WTC11 (cell line): Measurements from ENCODE around the gene FRMD6. TPM values are rescaled to one million over a fixed set of nuclear protein-coding genes. Genes with fewer than 3 reads are reported as not detected.

Source experiments
- ATAC-seq: fragments of 200-7000 bp; cut with Tn5 transposase; 2 replicates; pipeline ENCODE4 v1.10.0; 2021; ENCODE audit warnings: mild to moderate bottlenecking, moderate library complexity
- CTCF ChIA-PET: fragments of 300-600 bp; sonication (Branson Sonifier 250); formaldehyde crosslinking; loops from one replicate; lab custom pipeline; 2021; ENCODE audit warnings: antibody characterized with exemption; lab: Charles Lee
- POLR2A ChIA-PET: fragments of 350-600 bp; sonication (Branson Sonifier 250); formaldehyde crosslinking; loops from one replicate; lab custom pipeline; 2021; ENCODE audit warnings: antibody characterized with exemption; lab: Charles Lee
- DNase-seq: peaks from one replicate; pipeline ENCODE4 v3.0.0; 2021; ENCODE audit warnings: low spot score
- H3K27ac Mint-ChIP-seq: 2 replicates; pipeline ENCODE4 v1.8.0; 2021; ENCODE audit warnings: mixed read lengths
- H3K27me3 Mint-ChIP-seq: 2 replicates; pipeline ENCODE4 v1.8.0; 2021; ENCODE audit warnings: low read depth, mild to moderate bottlenecking, moderate library complexity, mixed read lengths
- H3K36me3 Mint-ChIP-seq: 2 replicates; pipeline ENCODE4 v1.8.0; 2021; ENCODE audit warnings: mixed read lengths
- H3K4me1 Mint-ChIP-seq: 2 replicates; pipeline ENCODE4 v1.8.0; 2022; ENCODE audit warnings: mixed read lengths
- H3K4me3 Mint-ChIP-seq: 2 replicates; pipeline ENCODE4 v1.8.0; 2021; ENCODE audit warnings: mild to moderate bottlenecking, moderate library complexity, mixed read lengths
- H3K9me3 Mint-ChIP-seq: 2 replicates; pipeline ENCODE4 v1.8.0; 2021; ENCODE audit warnings: mixed read lengths
- CREB1 ChIP-seq: sonication (generic); formaldehyde crosslinking; IDR thresholded peaks from 2 replicates; pipeline ENCODE4 v1.8.0; 2023; ENCODE audit warnings: mild to moderate bottlenecking, missing genetic modification reagents
- EMX1 ChIP-seq: fragments of 250-450 bp; sonication (Bioruptor Pico); IDR thresholded peaks from 2 replicates; pipeline ENCODE4 v1.8.0; 2021; ENCODE audit warnings: mild to moderate bottlenecking
- FOXK1 ChIP-seq: sonication (generic); formaldehyde crosslinking; IDR thresholded peaks from 2 replicates; pipeline ENCODE4 v1.8.0; 2022; ENCODE audit warnings: mild to moderate bottlenecking, moderate library complexity, missing genetic modification reagents
- GABPB1 ChIP-seq: sonication (generic); formaldehyde crosslinking; IDR thresholded peaks from 2 replicates; pipeline ENCODE4 v1.8.1; 2023; ENCODE audit warnings: mild to moderate bottlenecking, missing genetic modification reagents
- MYBL2 ChIP-seq: sonication (generic); formaldehyde crosslinking; IDR thresholded peaks from 2 replicates; pipeline ENCODE4 v1.8.1; 2023; ENCODE audit warnings: mild to moderate bottlenecking, moderate library complexity, missing genetic modification reagents
- NFATC4 ChIP-seq: fragments of 250-450 bp; sonication (Bioruptor Pico); IDR thresholded peaks from 2 replicates; pipeline ENCODE4 v1.9.0; 2021; ENCODE audit warnings: mild to moderate bottlenecking
- NFE2L1 ChIP-seq: sonication (generic); formaldehyde crosslinking; IDR thresholded peaks from 2 replicates; pipeline ENCODE4 v1.8.1; 2023; ENCODE audit warnings: missing genetic modification reagents
- NFYB ChIP-seq: sonication (generic); formaldehyde crosslinking; conservative IDR thresholded peaks from 2 replicates; pipeline ENCODE4 v1.8.0; 2022; ENCODE audit warnings: low read depth, missing genetic modification reagents
- OVOL2 ChIP-seq: fragments of 250-450 bp; sonication (Bioruptor Pico); IDR thresholded peaks from 2 replicates; pipeline ENCODE4 v1.9.0; 2021; ENCODE audit warnings: mild to moderate bottlenecking, borderline replicate concordance
- RELA ChIP-seq: sonication (generic); formaldehyde crosslinking; IDR thresholded peaks from 2 replicates; pipeline ENCODE4 v1.8.1; 2022; ENCODE audit warnings: missing genetic modification reagents, mild to moderate bottlenecking, borderline replicate concordance
- SMAD3 ChIP-seq: sonication (generic); formaldehyde crosslinking; IDR thresholded peaks from 2 replicates; pipeline ENCODE4 v1.8.0; 2022; ENCODE audit warnings: missing genetic modification reagents, mild to moderate bottlenecking, borderline replicate concordance
- SP1 ChIP-seq: sonication (generic); formaldehyde crosslinking; conservative IDR thresholded peaks from 2 replicates; pipeline ENCODE4 v1.8.1; 2022; ENCODE audit warnings: missing genetic modification reagents
- TEAD4 ChIP-seq: sonication (generic); formaldehyde crosslinking; IDR thresholded peaks from 2 replicates; pipeline ENCODE4 v1.8.0; 2022; ENCODE audit warnings: mild to moderate bottlenecking, missing genetic modification reagents
- ZBTB21 ChIP-seq: sonication (generic); formaldehyde crosslinking; IDR thresholded peaks from 2 replicates; pipeline ENCODE4 v1.8.1; 2023; ENCODE audit warnings: mild to moderate bottlenecking, missing genetic modification reagents, borderline replicate concordance
- ZNF232 ChIP-seq: sonication (generic); formaldehyde crosslinking; IDR thresholded peaks from 2 replicates; pipeline ENCODE4 v1.8.0; 2022; ENCODE audit warnings: mild to moderate bottlenecking, missing genetic modification reagents
- ZNF396 ChIP-seq: fragments of 250-450 bp; sonication (Bioruptor Pico); IDR thresholded peaks from 2 replicates; pipeline ENCODE4 v1.8.0; 2021; ENCODE audit warnings: mild to moderate bottlenecking, moderate library complexity, borderline replicate concordance
- ZNF423 ChIP-seq: fragments of 250-450 bp; sonication (Bioruptor Pico); IDR thresholded peaks from 2 replicates; pipeline ENCODE4 v2.1.2; 2022; ENCODE audit warnings: mild to moderate bottlenecking, moderate library complexity
- total RNA-seq: library from RNA; stranded (reverse); gene quantifications from 3 replicates; pipeline ENCODE4 v1.2.3, GENCODE V29; 2021
- TF ChIP-seq, protein P1 (sequence below): sonication (generic); formaldehyde crosslinking; IDR thresholded peaks from 2 replicates; pipeline ENCODE4 v1.8.1; 2023; ENCODE audit warnings: mild to moderate bottlenecking, missing genetic modification reagents
- TF ChIP-seq, protein P2 (sequence below): sonication (generic); formaldehyde crosslinking; IDR thresholded peaks from 2 replicates; pipeline ENCODE4 v1.8.0; 2023; ENCODE audit warnings: missing genetic modification reagents
- TF ChIP-seq, protein P3 (sequence below): sonication (generic); formaldehyde crosslinking; IDR thresholded peaks from 2 replicates; pipeline ENCODE4 v1.8.0; 2022; ENCODE audit warnings: mild to moderate bottlenecking, missing genetic modification reagents
- TF ChIP-seq, protein P4 (sequence below): sonication (generic); formaldehyde crosslinking; IDR thresholded peaks from 2 replicates; pipeline ENCODE4 v1.8.1; 2023; ENCODE audit warnings: mild to moderate bottlenecking, moderate library complexity, missing genetic modification reagents
- TF ChIP-seq, protein P5 (sequence below): fragments of 200-600 bp; IDR thresholded peaks from 2 replicates; pipeline ENCODE4 v1.8.0; 2022; ENCODE audit warnings: antibody characterized with exemption
- TF ChIP-seq, protein P6 (sequence below): fragments of 250-450 bp; sonication (Bioruptor Pico); IDR thresholded peaks from 2 replicates; pipeline ENCODE4 v1.9.0; 2021; ENCODE audit warnings: mild to moderate bottlenecking, borderline replicate concordance

FRMD6 gene
- total RNA-seq, 1 experiment from 2014 or later, result 21.8 TPM

DNA sequence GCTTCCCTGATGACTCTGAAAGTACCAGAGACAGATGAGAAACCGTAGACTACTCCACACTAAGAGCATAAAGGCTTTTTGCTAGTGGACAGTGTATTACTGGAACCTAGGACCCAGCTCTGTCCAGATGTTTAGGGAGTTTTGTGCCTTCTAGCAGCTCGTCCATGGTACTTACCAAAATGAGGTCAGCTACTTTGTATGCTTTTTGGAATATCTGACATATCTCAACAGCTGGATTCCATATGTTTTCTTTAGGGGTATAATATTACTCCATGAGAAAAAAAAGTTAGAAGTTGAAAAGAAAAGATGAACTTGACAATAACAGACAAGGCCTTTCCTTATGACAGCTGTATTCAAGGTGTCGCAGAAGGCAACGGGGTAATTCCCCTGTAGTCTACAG is 32.1 kb upstream of the FRMD6 start (continued):
- TF ChIP-seq, protein P1, sequence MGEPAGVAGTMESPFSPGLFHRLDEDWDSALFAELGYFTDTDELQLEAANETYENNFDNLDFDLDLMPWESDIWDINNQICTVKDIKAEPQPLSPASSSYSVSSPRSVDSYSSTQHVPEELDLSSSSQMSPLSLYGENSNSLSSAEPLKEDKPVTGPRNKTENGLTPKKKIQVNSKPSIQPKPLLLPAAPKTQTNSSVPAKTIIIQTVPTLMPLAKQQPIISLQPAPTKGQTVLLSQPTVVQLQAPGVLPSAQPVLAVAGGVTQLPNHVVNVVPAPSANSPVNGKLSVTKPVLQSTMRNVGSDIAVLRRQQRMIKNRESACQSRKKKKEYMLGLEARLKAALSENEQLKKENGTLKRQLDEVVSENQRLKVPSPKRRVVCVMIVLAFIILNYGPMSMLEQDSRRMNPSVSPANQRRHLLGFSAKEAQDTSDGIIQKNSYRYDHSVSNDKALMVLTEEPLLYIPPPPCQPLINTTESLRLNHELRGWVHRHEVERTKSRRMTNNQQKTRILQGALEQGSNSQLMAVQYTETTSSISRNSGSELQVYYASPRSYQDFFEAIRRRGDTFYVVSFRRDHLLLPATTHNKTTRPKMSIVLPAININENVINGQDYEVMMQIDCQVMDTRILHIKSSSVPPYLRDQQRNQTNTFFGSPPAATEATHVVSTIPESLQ (CRISPR knock-in tag), result no peak

DNA sequence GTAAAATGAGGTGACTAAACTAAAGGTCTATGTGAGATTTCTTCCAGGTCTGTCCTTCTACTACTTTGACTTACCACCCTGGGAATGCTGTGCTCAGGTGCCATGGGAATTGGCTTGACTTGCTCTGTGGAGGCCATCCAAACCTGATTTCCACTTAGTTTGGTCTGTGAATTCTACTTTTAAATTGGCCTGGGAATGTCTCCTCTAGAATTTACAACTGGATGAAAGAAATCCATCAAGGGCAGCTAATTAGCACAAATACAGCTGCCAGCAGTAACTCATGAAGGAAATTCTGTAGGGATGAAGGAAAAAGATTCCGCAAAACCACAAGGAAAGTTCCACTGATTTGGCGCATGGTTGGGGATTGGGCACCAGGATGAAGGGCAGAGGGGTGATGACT is 31.7 kb upstream of the FRMD6 start:
- Mint-ChIP-seq H3K4me3 (no peak overlapping the region), H3K4me1 (peaks cover 2% of the 10 kb centered on the region; the same call in 1 of the 2 replicates), H3K9me3 (peaks cover 5% of the 10 kb centered on the region), H3K27me3 (no peaks in the 10 kb centered on the region), H3K27ac (no peak overlapping the region), H3K36me3 (no peaks in the 10 kb centered on the region)
- ATAC-seq (no peak), DNase-seq (no peak)
- CTCF ChIA-PET, result no interaction called here
- TF ChIP-seq EMX1 (no peak), RELA (CRISPR knock-in tag) (no peak), SMAD3 (CRISPR knock-in tag) (no peak), ZNF423 (no peak), ZNF396 (CRISPR knock-in tag) (no peak), NFATC4 (no peak), GABPB1 (no peak), TEAD4 (CRISPR knock-in tag) (no peak), NFE2L1 (CRISPR knock-in tag) (no peak), ZNF232 (CRISPR knock-in tag) (no peak), FOXK1 (CRISPR knock-in tag) (no peak), MYBL2 (CRISPR knock-in tag) (no peak), CREB1 (CRISPR knock-in tag) (no peak)
- TF ChIP-seq, protein P2, sequence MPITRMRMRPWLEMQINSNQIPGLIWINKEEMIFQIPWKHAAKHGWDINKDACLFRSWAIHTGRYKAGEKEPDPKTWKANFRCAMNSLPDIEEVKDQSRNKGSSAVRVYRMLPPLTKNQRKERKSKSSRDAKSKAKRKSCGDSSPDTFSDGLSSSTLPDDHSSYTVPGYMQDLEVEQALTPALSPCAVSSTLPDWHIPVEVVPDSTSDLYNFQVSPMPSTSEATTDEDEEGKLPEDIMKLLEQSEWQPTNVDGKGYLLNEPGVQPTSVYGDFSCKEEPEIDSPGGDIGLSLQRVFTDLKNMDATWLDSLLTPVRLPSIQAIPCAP (CRISPR knock-in tag), result no peak
- POLR2A ChIA-PET, result no interaction called here

DNA sequence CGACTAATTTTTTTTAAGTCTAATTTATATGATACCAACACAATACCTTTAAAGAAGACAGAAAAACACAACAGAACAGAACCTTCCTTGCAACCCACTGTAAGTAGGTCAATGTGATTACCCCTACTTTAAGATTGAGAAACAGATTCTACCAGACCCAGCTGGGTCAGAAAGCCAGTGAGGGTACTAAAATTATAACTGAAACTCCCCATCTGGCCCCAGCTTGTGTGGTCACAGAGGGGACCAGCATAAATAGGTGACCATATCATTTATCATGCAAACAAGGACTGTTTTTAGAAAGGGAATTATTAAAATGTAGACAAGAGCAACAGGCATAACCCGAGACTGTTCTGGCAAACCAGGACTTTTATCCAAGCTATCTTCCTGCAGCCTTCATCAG is 30.1 kb upstream of the FRMD6 start:
- DNase-seq (no peak), ATAC-seq (no peak)
- Mint-ChIP-seq H3K36me3 (no peaks in the 10 kb centered on the region), H3K4me3 (no peak overlapping the region), H3K27me3 (no peaks in the 10 kb centered on the region), H3K4me1 (peaks cover 2% of the 10 kb centered on the region; the same call in 1 of the 2 replicates), H3K9me3 (peaks cover 5% of the 10 kb centered on the region), H3K27ac (no peak overlapping the region)
- ChIA-PET CTCF (no interaction called here), POLR2A (no interaction called here)
- TF ChIP-seq, protein P3, sequence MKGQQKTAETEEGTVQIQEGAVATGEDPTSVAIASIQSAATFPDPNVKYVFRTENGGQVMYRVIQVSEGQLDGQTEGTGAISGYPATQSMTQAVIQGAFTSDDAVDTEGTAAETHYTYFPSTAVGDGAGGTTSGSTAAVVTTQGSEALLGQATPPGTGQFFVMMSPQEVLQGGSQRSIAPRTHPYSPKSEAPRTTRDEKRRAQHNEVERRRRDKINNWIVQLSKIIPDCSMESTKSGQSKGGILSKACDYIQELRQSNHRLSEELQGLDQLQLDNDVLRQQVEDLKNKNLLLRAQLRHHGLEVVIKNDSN (CRISPR knock-in tag), result no peak
- TF ChIP-seq, protein P4, sequence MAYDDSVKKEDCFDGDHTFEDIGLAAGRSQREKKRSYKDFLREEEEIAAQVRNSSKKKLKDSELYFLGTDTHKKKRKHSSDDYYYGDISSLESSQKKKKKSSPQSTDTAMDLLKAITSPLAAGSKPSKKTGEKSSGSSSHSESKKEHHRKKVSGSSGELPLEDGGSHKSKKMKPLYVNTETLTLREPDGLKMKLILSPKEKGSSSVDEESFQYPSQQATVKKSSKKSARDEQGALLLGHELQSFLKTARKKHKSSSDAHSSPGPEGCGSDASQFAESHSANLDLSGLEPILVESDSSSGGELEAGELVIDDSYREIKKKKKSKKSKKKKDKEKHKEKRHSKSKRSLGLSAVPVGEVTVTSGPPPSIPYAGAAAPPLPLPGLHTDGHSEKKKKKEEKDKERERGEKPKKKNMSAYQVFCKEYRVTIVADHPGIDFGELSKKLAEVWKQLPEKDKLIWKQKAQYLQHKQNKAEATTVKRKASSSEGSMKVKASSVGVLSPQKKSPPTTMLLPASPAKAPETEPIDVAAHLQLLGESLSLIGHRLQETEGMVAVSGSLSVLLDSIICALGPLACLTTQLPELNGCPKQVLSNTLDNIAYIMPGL (CRISPR knock-in tag), result no peak
- TF ChIP-seq NFYB (CRISPR knock-in tag) (no peak), ZBTB21 (no peak), TEAD4 (CRISPR knock-in tag) (no peak), FOXK1 (CRISPR knock-in tag) (no peak), OVOL2 (CRISPR knock-in tag) (no peak), SP1 (CRISPR knock-in tag) (no peak)
- TF ChIP-seq, protein P5, sequence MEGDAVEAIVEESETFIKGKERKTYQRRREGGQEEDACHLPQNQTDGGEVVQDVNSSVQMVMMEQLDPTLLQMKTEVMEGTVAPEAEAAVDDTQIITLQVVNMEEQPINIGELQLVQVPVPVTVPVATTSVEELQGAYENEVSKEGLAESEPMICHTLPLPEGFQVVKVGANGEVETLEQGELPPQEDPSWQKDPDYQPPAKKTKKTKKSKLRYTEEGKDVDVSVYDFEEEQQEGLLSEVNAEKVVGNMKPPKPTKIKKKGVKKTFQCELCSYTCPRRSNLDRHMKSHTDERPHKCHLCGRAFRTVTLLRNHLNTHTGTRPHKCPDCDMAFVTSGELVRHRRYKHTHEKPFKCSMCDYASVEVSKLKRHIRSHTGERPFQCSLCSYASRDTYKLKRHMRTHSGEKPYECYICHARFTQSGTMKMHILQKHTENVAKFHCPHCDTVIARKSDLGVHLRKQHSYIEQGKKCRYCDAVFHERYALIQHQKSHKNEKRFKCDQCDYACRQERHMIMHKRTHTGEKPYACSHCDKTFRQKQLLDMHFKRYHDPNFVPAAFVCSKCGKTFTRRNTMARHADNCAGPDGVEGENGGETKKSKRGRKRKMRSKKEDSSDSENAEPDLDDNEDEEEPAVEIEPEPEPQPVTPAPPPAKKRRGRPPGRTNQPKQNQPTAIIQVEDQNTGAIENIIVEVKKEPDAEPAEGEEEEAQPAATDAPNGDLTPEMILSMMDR, result no peak
- TF ChIP-seq, protein P6, sequence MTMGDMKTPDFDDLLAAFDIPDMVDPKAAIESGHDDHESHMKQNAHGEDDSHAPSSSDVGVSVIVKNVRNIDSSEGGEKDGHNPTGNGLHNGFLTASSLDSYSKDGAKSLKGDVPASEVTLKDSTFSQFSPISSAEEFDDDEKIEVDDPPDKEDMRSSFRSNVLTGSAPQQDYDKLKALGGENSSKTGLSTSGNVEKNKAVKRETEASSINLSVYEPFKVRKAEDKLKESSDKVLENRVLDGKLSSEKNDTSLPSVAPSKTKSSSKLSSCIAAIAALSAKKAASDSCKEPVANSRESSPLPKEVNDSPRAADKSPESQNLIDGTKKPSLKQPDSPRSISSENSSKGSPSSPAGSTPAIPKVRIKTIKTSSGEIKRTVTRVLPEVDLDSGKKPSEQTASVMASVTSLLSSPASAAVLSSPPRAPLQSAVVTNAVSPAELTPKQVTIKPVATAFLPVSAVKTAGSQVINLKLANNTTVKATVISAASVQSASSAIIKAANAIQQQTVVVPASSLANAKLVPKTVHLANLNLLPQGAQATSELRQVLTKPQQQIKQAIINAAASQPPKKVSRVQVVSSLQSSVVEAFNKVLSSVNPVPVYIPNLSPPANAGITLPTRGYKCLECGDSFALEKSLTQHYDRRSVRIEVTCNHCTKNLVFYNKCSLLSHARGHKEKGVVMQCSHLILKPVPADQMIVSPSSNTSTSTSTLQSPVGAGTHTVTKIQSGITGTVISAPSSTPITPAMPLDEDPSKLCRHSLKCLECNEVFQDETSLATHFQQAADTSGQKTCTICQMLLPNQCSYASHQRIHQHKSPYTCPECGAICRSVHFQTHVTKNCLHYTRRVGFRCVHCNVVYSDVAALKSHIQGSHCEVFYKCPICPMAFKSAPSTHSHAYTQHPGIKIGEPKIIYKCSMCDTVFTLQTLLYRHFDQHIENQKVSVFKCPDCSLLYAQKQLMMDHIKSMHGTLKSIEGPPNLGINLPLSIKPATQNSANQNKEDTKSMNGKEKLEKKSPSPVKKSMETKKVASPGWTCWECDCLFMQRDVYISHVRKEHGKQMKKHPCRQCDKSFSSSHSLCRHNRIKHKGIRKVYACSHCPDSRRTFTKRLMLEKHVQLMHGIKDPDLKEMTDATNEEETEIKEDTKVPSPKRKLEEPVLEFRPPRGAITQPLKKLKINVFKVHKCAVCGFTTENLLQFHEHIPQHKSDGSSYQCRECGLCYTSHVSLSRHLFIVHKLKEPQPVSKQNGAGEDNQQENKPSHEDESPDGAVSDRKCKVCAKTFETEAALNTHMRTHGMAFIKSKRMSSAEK (CRISPR knock-in tag), result no peak
- TF ChIP-seq, protein P2 (CRISPR knock-in tag), result no peak
